Measurements from ENCODE around the gene ITM2C.
A peak's percentile ranks its signal among the peaks of the same experiment; 100 is the strongest.

Gene ITM2C

DNA sequence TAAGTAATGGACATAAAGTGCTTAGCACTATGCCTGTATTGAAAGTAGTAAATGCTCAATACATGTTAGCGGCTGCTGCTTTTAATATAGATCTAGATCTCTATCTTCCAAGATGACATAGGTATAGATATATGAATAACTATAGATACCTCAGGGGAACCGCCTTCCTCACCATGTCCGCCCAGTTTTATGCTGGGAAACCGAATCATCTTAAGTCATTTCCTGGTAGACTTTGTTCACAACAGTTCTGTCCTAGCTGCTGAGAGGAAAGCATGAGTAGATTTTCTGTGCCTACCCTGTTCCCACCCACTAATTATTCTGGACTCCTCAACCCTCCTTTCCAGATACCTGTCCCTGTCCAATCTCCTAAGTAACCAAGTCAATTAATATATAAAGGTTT is 21.6 kb upstream of the ITM2C start:
- peaks cover 3% of the 10 kb centered on the region for H3K4me1 ChIP-seq (ENCODE audit: control insufficient read depth, insufficient read depth, low read depth, low read length)
- H2BK12ac ChIP-seq (ENCODE audit: low read length in 2 of 2) = no peak overlapping the region
- no peak overlapping the region for H3K14ac ChIP-seq (ENCODE audit: low read length in 2 of 2)
- H3K9ac ChIP-seq (ENCODE audit: low read length) = no peak overlapping the region
- 100% methylated on average over 3 of the region's 4 CpGs for WGBS
- no peak overlapping the region for H3K23ac ChIP-seq (ENCODE audit: low read length in 2 of 2)
- peaks cover 25 to 37% of the 10 kb centered on the region in 2 experiments for H3K27me3 ChIP-seq (ENCODE audit: control insufficient read depth in 1 of 2, insufficient read depth in 1 of 2, low read length in 2 of 2)
- H3K36me3 ChIP-seq (ENCODE audit: control insufficient read depth in 1 of 2, insufficient read depth in 2 of 2, low read depth in 1 of 2, low read length in 2 of 2) = no peaks in the 10 kb centered on the region
- no peak overlapping the region for H3K4ac ChIP-seq (ENCODE audit: low read depth in 1 of 2, low read length in 2 of 2)
- no peak overlapping the region for H4K91ac ChIP-seq (ENCODE audit: low read length)
- no peak overlapping the region for H2BK15ac ChIP-seq (ENCODE audit: low read depth, poor library complexity, severe bottlenecking)
- H4K8ac ChIP-seq (ENCODE audit: low read length) = no peak overlapping the region
- no peak overlapping the region for H3K4me3 ChIP-seq (ENCODE audit: insufficient read depth in 1 of 2, low read depth in 1 of 2, low read length in 2 of 2)
- H2BK120ac ChIP-seq (ENCODE audit: low read depth, low read length) = no peak overlapping the region
- H3K27ac ChIP-seq (ENCODE audit: low read length, poor library complexity, severe bottlenecking) = no peak overlapping the region
- H2AFZ ChIP-seq (ENCODE audit: low read depth, low read length) = no peak overlapping the region
- no peak overlapping the region for H3K18ac ChIP-seq (ENCODE audit: low read depth in 1 of 2, low read length in 2 of 2)
- no peak overlapping the region for H2BK5ac ChIP-seq (ENCODE audit: low read depth, low read length, poor library complexity, severe bottlenecking)
- no peak overlapping the region for H2AK5ac ChIP-seq (ENCODE audit: low read length, severe bottlenecking)
- no peaks in the 10 kb centered on the region for H3K79me1 ChIP-seq (replicated peaks; ENCODE audit: low read length, poor library complexity, severe bottlenecking)
- H3K4me2 ChIP-seq (ENCODE audit: low read length, poor library complexity, severe bottlenecking) = no peak overlapping the region
- no peak for DNase-seq
- H3K9me3 ChIP-seq (ENCODE audit: control insufficient read depth, low read length) = peaks cover 3% of the 10 kb centered on the region

DNA sequence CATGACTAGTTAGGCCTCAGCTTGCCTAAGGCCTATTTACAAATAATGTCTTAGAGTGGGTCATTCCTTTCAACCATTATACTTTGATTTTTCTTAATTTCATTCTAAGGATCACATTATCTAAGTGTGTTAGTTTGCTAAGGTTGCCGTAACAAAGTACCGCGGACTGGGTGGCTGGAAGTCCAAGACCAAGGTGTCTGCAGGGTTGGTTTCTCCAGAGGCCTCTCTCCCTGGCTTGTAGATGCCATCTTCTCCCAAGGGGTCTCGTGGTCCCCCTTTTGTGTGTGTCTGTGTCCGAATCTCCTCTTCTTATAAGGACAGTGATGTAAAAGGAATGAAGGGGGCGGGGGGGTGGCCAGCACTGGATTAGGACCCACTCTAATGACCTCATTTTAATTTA is 18.4 kb upstream of the ITM2C start:
- no peak overlapping the region for H3K27ac ChIP-seq (ENCODE audit: low read length, poor library complexity, severe bottlenecking)
- H2BK15ac ChIP-seq (ENCODE audit: low read depth, poor library complexity, severe bottlenecking) = no peak overlapping the region
- H3K14ac ChIP-seq (ENCODE audit: low read length in 2 of 2) = no peak overlapping the region
- peaks cover 3% of the 10 kb centered on the region for H3K4me1 ChIP-seq (ENCODE audit: control insufficient read depth, insufficient read depth, low read depth, low read length)
- H3K4ac ChIP-seq (ENCODE audit: low read depth in 1 of 2, low read length in 2 of 2) = no peak overlapping the region
- no peak overlapping the region for H3K9ac ChIP-seq (ENCODE audit: low read length)
- no peak overlapping the region for H2AK5ac ChIP-seq (ENCODE audit: low read length, severe bottlenecking)
- H2BK120ac ChIP-seq (ENCODE audit: low read depth, low read length) = no peak overlapping the region
- 100% methylated on average over 3 of the region's 6 CpGs for WGBS
- peaks cover 3% of the 10 kb centered on the region for H3K9me3 ChIP-seq (ENCODE audit: control insufficient read depth, low read length)
- no peak overlapping the region for H3K18ac ChIP-seq (ENCODE audit: low read depth in 1 of 2, low read length in 2 of 2)
- H2BK5ac ChIP-seq (ENCODE audit: low read depth, low read length, poor library complexity, severe bottlenecking) = no peak overlapping the region
- no peak overlapping the region for H3K23ac ChIP-seq (ENCODE audit: low read length in 2 of 2)
- H4K91ac ChIP-seq (ENCODE audit: low read length) = no peak overlapping the region
- DNase-seq = no peak
- H3K27me3 ChIP-seq (ENCODE audit: control insufficient read depth in 1 of 2, insufficient read depth in 1 of 2, low read length in 2 of 2) = peaks cover 25 to 31% of the 10 kb centered on the region in 2 experiments
- H4K8ac ChIP-seq (ENCODE audit: low read length) = no peak overlapping the region
- no peaks in the 10 kb centered on the region for H3K79me1 ChIP-seq (replicated peaks; ENCODE audit: low read length, poor library complexity, severe bottlenecking)
- H2AFZ ChIP-seq (ENCODE audit: low read depth, low read length) = no peak overlapping the region
- H3K4me3 ChIP-seq (ENCODE audit: insufficient read depth in 1 of 2, low read depth in 1 of 2, low read length in 2 of 2) = no peak overlapping the region
- no peaks in the 10 kb centered on the region for H3K36me3 ChIP-seq (ENCODE audit: control insufficient read depth in 1 of 2, insufficient read depth in 2 of 2, low read depth in 1 of 2, low read length in 2 of 2)
- H2BK12ac ChIP-seq (ENCODE audit: low read length in 2 of 2) = no peak overlapping the region
- no peak overlapping the region for H3K4me2 ChIP-seq (ENCODE audit: low read length, poor library complexity, severe bottlenecking)

DNA sequence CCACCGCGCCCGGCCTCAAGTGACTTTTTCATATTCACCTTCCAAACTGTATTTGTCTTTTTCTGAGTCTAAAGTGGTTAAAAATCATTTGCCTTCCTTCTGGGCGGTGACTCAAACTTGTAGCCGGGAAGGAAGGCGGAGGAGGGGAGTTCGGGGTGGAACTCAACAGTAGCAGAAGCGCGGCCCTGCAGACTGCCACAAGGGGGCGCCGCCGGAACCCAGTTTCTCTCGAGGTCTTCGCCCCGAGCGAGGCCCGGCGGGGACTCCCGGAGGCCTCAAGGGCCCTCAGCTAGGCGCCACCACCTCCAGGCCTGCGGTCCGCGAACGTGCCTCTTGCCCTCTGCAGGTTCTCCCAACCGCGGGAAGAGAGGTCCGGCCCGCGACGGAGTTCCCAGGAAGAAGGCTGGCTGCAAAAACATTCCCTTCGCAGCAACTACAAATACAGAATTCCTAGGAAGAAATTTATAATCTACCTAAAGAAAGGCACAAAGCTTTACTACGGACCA is 16.8 kb upstream of the ITM2C start:
- no peaks in the 10 kb centered on the region for H3K36me3 ChIP-seq (ENCODE audit: control insufficient read depth in 1 of 2, insufficient read depth in 2 of 2, low read depth in 1 of 2, low read length in 2 of 2)

GRCh38 chr2:230849633-230850357 is 14.9 kb upstream of the ITM2C start:
- Histone ChIP-seq H3K36me3 (ENCODE audit: control insufficient read depth in 1 of 2, insufficient read depth in 2 of 2, low read depth in 1 of 2, low read length in 2 of 2) (no peaks in the 10 kb centered on the region), H2BK5ac (ENCODE audit: low read depth, low read length, poor library complexity, severe bottlenecking) (no peak overlapping the region), H4K91ac (ENCODE audit: low read length) (no peak overlapping the region), H3K27ac (ENCODE audit: low read length, poor library complexity, severe bottlenecking) (no peak overlapping the region), H3K14ac (ENCODE audit: low read length in 2 of 2) (no peak overlapping the region), H3K4me2 (ENCODE audit: low read length, poor library complexity, severe bottlenecking) (no peak overlapping the region), H2AK5ac (ENCODE audit: low read length, severe bottlenecking) (no peak overlapping the region), H3K18ac (ENCODE audit: low read depth in 1 of 2, low read length in 2 of 2) (no peak overlapping the region), H3K79me1 (replicated peaks; ENCODE audit: low read length, poor library complexity, severe bottlenecking) (no peaks in the 10 kb centered on the region), H4K8ac (ENCODE audit: low read length) (no peak overlapping the region), H3K4ac (ENCODE audit: low read depth in 1 of 2, low read length in 2 of 2) (no peak overlapping the region), H2BK12ac (ENCODE audit: low read length in 2 of 2) (no peak overlapping the region), H3K4me1 (ENCODE audit: control insufficient read depth, insufficient read depth, low read depth, low read length) (peaks cover 3% of the 10 kb centered on the region), H3K27me3 (ENCODE audit: control insufficient read depth in 1 of 2, insufficient read depth in 1 of 2, low read length in 2 of 2) (peaks cover 11 to 45% of the 10 kb centered on the region in 2 experiments), H2BK15ac (ENCODE audit: low read depth, poor library complexity, severe bottlenecking) (no peak overlapping the region), H3K9me3 (ENCODE audit: control insufficient read depth, low read length) (peaks cover 3% of the 10 kb centered on the region), H2AFZ (ENCODE audit: low read depth, low read length) (no peak overlapping the region), H3K23ac (ENCODE audit: low read length in 2 of 2) (no peak overlapping the region), H2BK120ac (ENCODE audit: low read depth, low read length) (no peak overlapping the region), H3K9ac (ENCODE audit: low read length) (no peak overlapping the region), H3K4me3 (ENCODE audit: insufficient read depth in 1 of 2, low read depth in 1 of 2, low read length in 2 of 2) (no peak overlapping the region)
- WGBS = 73% methylated on average over 40 of the region's 40 CpGs
- DNase-seq = no peak

More for the DNA sequence above, 16.8 kb upstream of the ITM2C start:
- no peak overlapping the region for H3K14ac ChIP-seq (ENCODE audit: low read length in 2 of 2)
- peak overlapping the region; percentile 53 for H3K9ac ChIP-seq (ENCODE audit: low read length)
- no peak overlapping the region for H3K23ac ChIP-seq (ENCODE audit: low read length in 2 of 2)
- DNase-seq = peak; percentile 82
- H4K8ac ChIP-seq (ENCODE audit: low read length) = peak overlapping the region; percentile 69
- peak overlapping the region; percentile 10 for H2AFZ ChIP-seq (ENCODE audit: low read depth, low read length)
- H3K9me3 ChIP-seq (ENCODE audit: control insufficient read depth, low read length) = peaks cover 3% of the 10 kb centered on the region
- peaks cover 3% of the 10 kb centered on the region for H3K4me1 ChIP-seq (ENCODE audit: control insufficient read depth, insufficient read depth, low read depth, low read length)
- H2BK15ac ChIP-seq (ENCODE audit: low read depth, poor library complexity, severe bottlenecking) = peak overlapping the region; percentile 12
- peaks cover 19 to 38% of the 10 kb centered on the region in 2 experiments for H3K27me3 ChIP-seq (ENCODE audit: control insufficient read depth in 1 of 2, insufficient read depth in 1 of 2, low read length in 2 of 2)
- WGBS = under 1% methylated on average over 27 of the region's 32 CpGs
- H2AK5ac ChIP-seq (ENCODE audit: low read length, severe bottlenecking) = no peak overlapping the region
- H3K18ac ChIP-seq (ENCODE audit: low read depth in 1 of 2, low read length in 2 of 2) = no peak overlapping the region
- no peaks in the 10 kb centered on the region for H3K79me1 ChIP-seq (replicated peaks; ENCODE audit: low read length, poor library complexity, severe bottlenecking)
- H2BK120ac ChIP-seq (ENCODE audit: low read depth, low read length) = no peak overlapping the region
- peak overlapping the region; percentile 70 for H3K4me2 ChIP-seq (ENCODE audit: low read length, poor library complexity, severe bottlenecking)
- no peak overlapping the region for H3K4ac ChIP-seq (ENCODE audit: low read depth in 1 of 2, low read length in 2 of 2)
- H3K27ac ChIP-seq (ENCODE audit: low read length, poor library complexity, severe bottlenecking) = peak overlapping the region; percentile 26
- peak overlapping the region; percentile 14 for H2BK5ac ChIP-seq (ENCODE audit: low read depth, low read length, poor library complexity, severe bottlenecking)
- H4K91ac ChIP-seq (ENCODE audit: low read length) = no peak overlapping the region
- no peak overlapping the region for H2BK12ac ChIP-seq (ENCODE audit: low read length in 2 of 2)
- H3K4me3 ChIP-seq (ENCODE audit: insufficient read depth in 1 of 2, low read depth in 1 of 2, low read length in 2 of 2) = peak overlapping the region in 1 of 2 experiments; percentile 63

Data from mesenchymal stem cell (in vitro differentiated cells and primary cell).